HG02798 (cell line): ENCODE data around the gene CDK8.
A peak's percentile ranks its signal among the peaks of the same experiment; 100 is the strongest.
"Not testable (repeated sequence)": the region's sequence is repeated elsewhere in the genome, so short reads cannot be mapped to it uniquely, and the experiment has no call there.

Experiments
- ATAC-seq: cut with Tn5 transposase; IDR thresholded peaks from one replicate; pipeline ENCODE4 v1.9.1; 2021; ENCODE audit warnings: mild to moderate bottlenecking; ENCODE audit not compliant: unreplicated experiment, poor library complexity

CDK8 gene

GRCh38 chr13:26252006-26252405 is 1.9 kb upstream of the CDK8 start:
- not testable (repeated sequence) for ATAC-seq

GRCh38 chr13:26253262-26253786 is 605 bp upstream of the CDK8 start:
- ATAC-seq: no peak

- peak; percentile 43 for ATAC-seq
Measured at GRCh38 chr13:26254583-26255111, 718 bp downstream of the CDK8 start.

GRCh38 chr13:26255115-26255514 is 1.2 kb downstream of the CDK8 start:
- no peak for ATAC-seq

- no peak for ATAC-seq
Measured at GRCh38 chr13:26255691-26256277, 1.9 kb downstream of the CDK8 start.

- no peak for ATAC-seq
Measured at GRCh38 chr13:26257049-26257448, 3.1 kb downstream of the CDK8 start.

GRCh38 chr13:26259634-26260033 is 5.7 kb downstream of the CDK8 start:
- no peak for ATAC-seq

GRCh38 chr13:26262156-26262555 is 8.2 kb downstream of the CDK8 start:
- ATAC-seq: no peak

GRCh38 chr13:26266311-26266710 is 12.4 kb downstream of the CDK8 start:
- ATAC-seq: no peak

- ATAC-seq: no peak
Measured at GRCh38 chr13:26270707-26271106, 16.8 kb downstream of the CDK8 start.

GRCh38 chr13:26272621-26273020 is 18.7 kb downstream of the CDK8 start:
- ATAC-seq: no peak

GRCh38 chr13:26280295-26280694 is 26.4 kb downstream of the CDK8 start:
- ATAC-seq: no peak

GRCh38 chr13:26280822-26281221 is 26.9 kb downstream of the CDK8 start:
- no peak for ATAC-seq

- not testable (repeated sequence) for ATAC-seq
Measured at GRCh38 chr13:26285911-26286310, 32.0 kb downstream of the CDK8 start.

GRCh38 chr13:26288838-26289237 is 34.9 kb downstream of the CDK8 start:
- ATAC-seq: not testable (repeated sequence)

GRCh38 chr13:26295812-26296211 is 41.9 kb downstream of the CDK8 start:
- ATAC-seq: no peak

- ATAC-seq: no peak
Measured at GRCh38 chr13:26299168-26299750, 45.3 kb downstream of the CDK8 start.

GRCh38 chr13:26300140-26300539 is 46.2 kb downstream of the CDK8 start:
- no peak for ATAC-seq

- no peak for ATAC-seq
Measured at GRCh38 chr13:26305676-26306075, 51.7 kb downstream of the CDK8 start.

- ATAC-seq: no peak
Measured at GRCh38 chr13:26307701-26308100, 53.8 kb downstream of the CDK8 start.

- ATAC-seq: no peak
Measured at GRCh38 chr13:26308250-26308649, 54.3 kb downstream of the CDK8 start.

- ATAC-seq: no peak
Measured at GRCh38 chr13:26308836-26309235, 54.9 kb downstream of the CDK8 start.
